ENCODE data around the gene CRACDL.
A peak's percentile ranks its signal among the peaks of the same experiment; 100 is the strongest.

The CRACDL gene, protein sequence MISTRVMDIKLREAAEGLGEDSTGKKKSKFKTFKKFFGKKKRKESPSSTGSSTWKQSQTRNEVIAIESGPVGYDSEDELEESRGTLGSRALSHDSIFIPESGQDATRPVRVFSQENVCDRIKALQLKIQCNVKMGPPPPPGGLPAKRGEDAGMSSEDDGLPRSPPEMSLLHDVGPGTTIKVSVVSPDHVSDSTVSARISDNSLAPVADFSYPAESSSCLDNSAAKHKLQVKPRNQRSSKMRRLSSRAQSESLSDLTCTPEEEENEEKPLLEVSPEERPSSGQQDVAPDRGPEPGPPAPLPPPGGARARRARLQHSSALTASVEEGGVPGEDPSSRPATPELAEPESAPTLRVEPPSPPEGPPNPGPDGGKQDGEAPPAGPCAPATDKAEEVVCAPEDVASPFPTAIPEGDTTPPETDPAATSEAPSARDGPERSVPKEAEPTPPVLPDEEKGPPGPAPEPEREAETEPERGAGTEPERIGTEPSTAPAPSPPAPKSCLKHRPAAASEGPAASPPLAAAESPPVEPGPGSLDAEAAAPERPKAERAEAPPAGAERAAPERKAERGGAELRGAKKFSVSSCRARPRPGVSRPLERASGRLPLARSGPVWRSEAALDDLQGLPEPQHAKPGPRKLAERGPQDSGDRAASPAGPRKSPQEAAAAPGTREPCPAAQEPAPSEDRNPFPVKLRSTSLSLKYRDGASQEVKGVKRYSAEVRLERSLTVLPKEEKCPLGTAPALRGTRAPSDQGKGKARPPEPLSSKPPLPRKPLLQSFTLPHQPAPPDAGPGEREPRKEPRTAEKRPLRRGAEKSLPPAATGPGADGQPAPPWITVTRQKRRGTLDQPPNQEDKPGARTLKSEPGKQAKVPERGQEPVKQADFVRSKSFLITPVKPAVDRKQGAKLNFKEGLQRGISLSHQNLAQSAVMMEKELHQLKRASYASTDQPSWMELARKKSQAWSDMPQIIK

DNA sequence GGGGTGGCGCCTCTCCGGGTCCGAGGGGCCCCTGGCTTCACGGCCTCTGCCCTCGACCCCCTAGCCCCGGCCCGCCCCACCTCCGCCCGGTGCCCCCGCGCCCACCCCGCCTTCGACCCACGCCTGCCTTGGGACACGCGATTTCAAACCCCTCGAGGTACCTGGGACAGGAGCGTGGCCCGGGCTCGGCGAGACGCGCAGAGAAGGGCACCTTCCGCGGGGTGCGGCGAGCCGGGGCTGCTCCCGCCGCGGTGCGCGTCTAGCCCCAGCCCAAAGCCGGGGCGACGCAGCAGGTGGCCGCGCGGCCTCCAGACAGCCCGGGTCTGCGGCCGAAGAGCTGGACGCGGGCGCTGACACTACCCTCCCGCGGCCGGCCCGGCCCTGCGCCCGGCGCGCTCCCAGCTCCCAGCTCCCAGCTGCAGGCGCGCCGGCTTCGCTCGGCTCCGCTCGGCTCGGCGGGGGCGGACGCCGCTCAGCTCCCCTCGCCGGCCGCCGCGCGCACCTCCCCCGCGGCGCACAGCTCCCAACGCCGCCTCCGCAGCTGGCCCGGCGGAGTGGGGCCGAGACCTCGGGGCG lies at the start of gene CRACDL:
Gene CRACDL (minus strand): TSS at position 449 of the 576 bp plus-strand sequence. CDS start 89,425 bp downstream, outside the sequence.
- DNase-seq: peak; percentile 16

DNA sequence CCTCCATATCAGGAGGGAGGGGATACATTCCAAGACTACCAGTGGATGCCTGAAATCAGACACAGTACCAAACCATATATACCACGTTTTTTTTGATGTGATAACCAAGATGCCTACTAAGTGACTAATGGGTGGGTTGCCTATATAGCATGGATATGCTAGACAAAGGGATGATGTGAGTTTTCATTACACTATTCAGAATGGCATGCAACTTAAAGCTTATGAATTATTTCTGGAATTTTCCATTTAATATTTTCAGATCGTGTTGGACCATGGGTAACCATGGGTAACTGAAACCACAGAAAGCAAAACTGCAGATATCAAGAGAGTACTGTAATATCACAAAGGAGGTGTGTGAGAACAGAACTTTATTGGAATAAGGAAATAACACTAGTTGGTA lies 39.6 kb upstream of the CRACDL start:
- no peak for DNase-seq

DNA sequence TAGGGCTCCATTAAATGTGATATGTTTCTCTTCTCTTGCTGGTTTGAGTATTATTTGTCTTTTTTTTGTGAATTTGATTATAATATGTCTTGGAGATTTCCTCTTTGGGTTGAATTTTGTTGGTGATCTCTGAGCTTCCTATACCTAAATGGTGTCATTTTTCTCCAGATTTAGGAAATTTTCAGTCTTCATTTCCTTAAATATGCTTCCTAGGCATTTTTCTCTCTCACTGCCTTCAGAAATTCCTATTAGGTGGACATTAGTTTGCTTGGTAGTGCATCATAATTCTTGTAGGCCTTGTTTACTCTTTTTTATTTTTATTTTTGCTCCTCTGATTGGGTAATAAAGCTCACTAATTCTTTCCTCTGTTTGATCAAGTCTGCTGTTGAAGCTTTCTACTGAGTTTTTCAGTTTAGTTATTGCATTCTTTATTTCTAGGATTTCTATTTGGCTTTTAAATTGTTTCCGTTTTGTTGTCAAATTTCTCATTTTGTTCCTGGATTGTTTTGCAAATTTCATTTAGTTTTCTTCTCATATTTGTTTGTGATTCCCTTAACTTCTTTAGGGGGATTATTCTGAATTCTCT lies 36.6 kb upstream of the CRACDL start:
- no peak for DNase-seq

DNA sequence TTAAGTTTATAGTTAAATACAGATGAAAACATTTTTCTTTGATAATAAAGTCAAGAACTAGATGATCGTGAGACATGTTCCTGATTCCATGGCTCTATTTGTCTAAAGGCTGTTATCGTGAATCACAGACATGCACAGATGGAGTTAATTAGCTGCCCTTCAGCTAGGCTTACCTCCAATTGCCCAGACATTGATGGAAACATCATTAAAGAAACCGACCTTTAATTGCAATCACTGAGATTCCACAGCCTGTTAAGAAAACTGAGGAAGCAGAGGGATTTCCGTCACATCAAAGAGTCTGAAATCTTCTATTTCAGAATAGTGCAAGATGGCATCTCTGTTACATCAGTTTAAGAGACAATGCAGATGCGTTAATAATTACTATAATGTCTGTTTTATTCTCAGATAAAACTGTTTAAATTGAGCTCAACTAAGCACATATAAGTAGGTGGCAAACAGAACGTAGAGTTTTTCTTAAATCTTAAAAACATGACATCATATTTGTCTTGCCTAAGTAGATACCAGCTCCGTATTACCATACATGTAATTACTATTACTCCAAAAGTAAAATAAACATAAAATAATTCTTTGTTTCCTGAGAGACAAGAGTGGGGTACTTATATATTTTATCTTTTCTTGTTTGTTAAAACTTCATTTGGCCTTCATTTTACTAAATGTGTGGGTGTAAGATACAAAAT lies 23.9 kb upstream of the CRACDL start:
- peak; percentile 64 for DNase-seq

DNA sequence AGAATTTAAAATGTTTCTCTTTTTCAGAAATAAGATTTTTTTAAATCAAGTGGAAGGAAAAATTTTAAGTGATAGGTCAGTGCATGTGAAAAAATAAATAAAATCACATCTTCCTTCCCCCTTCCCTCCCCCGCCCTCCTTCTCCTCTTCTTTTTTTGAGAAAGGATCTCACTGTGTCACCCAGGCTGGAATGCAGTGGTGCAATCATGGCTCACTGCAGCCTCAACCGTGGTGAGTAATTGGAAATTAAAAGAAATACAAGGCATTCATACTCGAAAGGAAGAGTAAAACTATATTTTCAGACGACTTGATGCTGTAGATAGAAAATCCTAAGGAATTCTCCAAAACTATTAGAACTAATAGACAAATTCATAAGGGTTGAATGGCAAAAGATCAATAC lies 16.9 kb upstream of the CRACDL start:
- no peak for DNase-seq

DNA sequence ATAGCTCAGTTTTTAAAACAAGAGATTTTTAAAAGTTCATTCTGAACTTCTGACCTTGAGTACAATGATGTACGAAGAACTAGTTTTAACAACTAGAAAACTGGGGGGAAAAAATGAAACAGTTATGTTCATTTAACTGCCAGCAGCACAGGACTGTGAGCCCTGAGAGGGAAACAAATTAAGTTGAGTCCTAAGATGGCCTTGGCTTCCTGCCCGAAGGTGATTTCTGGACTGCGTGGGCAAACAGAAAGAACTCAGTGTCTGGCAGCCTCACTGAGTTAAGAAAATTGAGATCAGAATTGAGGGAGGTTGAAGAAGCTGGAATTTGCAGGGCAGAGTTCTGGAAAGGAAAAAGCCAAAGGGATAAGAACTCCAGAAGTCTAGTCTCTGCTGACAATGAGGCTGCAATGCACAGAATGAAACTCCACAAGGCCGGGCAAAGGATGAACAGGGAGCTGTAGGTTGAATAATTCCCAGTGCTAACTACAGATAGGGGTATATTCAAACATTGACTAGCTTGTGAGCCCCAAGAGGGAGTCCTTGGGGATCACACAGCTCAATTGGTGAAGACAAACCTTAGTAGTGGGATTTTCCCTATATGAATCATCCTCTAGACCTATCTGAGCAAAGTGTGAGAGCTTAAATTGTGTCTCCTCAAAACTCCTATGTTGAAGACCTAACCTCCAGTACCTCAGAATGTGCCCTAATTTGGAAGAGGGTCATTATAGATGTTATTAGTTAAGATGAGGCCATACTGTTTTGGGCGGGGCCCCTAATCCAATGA lies 13.1 kb upstream of the CRACDL start:
- peak; percentile 45 for DNase-seq

- peak; percentile 29 for DNase-seq
Measured at GRCh38 chr2:98947554-98947953, 11.5 kb upstream of the CRACDL start.

- DNase-seq: no peak
Measured at GRCh38 chr2:98946855-98947254, 10.8 kb upstream of the CRACDL start.

GRCh38 chr2:98944775-98945174 lies 8.8 kb upstream of the CRACDL start:
- no peak for DNase-seq

GRCh38 chr2:98940102-98940501 lies 4.1 kb upstream of the CRACDL start:
- DNase-seq: no peak

GRCh38 chr2:98937906-98938305 lies 1.9 kb upstream of the CRACDL start:
- no peak for DNase-seq

DNA sequence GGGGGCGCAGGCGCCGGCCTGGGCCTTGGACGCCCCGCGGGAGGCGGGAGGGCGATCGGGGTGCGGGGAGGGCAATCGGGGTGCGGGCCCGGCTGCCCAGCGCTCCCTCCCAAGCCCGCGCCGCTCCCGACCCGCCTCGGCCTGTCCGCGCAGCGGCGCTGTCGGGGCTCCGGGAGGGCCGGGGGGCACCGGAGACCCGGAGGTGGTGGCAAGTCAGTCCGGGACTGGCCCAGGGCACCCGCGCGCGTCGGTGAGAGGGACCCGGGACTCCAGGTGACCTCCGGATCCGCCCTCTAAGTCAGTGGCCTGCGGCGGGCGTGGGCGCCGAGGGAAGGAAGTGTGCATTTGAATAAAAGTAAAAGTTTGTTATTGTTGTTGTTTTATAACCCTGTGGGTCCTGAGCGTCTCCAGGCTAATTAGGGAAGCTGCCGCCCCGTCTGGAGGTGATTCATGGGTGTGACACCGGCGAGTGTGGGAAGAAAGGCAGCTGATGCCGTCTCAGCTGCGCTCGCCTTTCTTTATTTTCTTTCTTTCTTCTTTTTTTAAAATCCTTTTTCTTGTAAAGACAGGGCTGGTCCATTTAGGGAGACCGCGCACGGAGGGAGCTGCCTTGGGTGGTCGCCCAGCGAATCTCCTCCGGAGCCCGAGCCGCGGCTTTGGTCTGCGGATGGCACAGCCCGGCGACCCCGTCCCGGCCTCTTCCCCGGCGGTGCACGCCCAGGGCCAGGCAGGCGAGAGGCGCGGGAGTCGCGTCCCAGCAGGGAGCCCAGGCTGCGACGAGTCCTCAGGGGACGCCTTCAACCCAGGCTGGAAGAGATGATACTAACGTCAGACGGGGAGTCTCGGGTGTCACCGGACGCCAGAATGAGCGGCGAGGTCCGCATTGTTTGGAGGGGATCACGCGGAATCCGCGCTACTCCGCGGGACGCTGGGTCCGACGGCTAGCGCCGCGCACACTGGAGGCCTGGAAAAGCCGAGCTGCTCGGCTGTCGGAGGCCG lies 627 bp upstream of the CRACDL start:
- DNase-seq: no peak

DNA sequence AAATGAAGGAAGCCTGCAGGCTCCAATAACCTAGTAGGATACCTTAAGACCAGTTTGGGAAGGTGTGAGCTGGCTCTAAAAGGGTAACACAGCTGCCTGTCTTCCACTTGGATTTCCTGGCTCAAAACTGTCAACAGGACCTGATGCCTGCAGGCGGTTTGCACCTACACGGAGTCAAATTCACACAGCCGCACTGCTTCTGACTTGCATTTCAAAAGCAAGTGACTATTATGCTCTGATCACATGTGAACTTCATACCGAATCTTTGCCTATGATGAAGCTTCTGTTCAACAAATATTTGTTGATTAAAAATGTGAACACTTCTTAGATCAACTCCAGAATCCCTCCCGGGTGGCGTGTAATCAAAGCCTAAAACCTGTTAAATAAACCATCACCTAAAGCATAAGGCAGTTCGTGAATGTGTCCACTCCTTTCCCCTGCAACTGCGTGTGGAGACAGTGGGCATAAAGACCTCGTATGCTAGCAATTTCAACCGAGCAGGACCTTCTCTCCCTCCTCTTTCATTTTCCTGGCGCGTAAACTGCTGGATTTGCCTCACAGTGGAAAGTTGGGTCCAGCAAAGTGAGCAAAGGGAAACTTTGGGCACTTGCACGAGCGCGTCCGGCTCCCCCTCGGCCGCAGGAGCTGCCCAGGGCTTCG lies 784 bp downstream of the CRACDL start:
- no peak for DNase-seq

DNA sequence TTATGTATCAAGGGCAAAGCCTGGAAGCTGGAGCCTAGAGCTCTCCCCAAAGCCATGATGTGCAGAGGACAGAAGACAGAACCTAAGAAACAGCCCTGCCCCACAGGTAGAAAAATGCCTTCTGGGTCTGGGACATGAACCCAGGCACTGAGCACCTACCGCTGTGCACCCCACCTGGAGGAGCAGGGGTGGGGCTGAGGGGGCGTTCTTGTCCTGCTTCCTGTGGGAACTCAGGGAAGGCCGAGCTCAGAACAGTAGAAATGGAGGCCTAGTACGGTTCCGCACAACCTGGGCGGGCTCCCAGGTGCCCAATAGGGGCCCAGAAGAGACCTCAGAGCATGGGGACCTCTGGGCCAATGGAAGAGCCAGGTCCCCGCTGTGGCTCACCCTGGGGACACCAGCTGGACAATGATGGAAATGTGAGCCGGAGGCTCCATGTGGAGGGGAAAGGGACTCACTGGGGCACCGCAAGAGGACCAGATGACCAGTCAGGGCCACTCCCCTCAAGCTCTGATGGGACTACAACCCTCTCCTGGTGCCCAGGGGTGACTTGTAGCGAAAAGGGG lies 3.2 kb downstream of the CRACDL start:
- no peak for DNase-seq

DNA sequence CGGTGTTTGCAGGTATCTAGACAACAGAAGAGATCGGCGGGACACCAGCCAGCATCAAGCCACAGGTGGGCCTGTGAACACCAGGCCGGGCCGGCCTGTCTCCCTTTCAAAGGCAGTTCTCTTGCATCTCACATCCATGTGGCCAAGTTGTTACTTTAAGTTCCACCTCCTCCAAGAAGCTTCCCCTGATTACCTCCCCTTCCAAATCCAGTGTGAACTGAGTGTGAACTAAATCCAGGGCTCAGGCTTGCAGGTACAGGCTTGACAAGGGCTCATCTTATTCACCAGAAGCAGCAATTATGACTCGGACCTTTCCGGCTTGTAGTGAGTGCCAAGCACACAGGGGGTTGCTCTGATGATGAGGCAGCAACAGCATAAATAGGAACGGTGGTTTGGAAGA lies 3.9 kb downstream of the CRACDL start:
- no peak for DNase-seq

DNA sequence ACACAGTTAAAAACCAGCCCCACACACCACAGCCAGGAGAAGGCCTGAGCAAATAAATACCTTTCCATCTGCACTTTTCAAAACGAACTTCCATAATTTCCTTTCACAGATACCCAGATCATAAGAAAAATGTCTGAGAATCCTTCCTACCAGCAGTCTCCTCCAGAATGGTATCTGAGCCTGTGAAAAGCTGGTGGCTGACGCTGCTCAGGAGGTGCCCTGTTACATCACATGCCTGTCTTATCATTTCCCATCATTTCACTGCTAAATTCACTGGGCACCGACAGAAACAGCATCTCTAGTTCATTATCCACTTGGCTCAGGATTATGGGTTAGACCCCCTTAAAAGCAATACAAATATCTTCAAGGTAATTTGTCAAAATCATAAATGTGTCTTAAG lies 4.4 kb downstream of the CRACDL start:
- no peak for DNase-seq

GRCh38 chr2:98929920-98930319 lies 6.1 kb downstream of the CRACDL start:
- no peak for DNase-seq

GRCh38 chr2:98928242-98928641 lies 7.8 kb downstream of the CRACDL start:
- DNase-seq: no peak

- DNase-seq: no peak
Measured at GRCh38 chr2:98927027-98927426, 9.0 kb downstream of the CRACDL start.
